GM12878 (cell line): ENCODE measurements around the gene SEMA4A. TPM values are rescaled to one million over a fixed set of nuclear protein-coding genes. Genes with fewer than 3 reads are reported as not detected.

Source experiments
- ATF3 ChIP-seq: IDR thresholded peaks from 2 replicates; pipeline ENCODE4 v1.6.1; 2011; ENCODE audit warnings: low read depth, mild to moderate bottlenecking, low read length, moderate library complexity, borderline replicate concordance; ENCODE audit errors: extremely low read depth
- BCL3 ChIP-seq: IDR thresholded peaks from 2 replicates; pipeline ENCODE4 v1.6.1; 2011; ENCODE audit warnings: borderline replicate concordance, low read depth, mild to moderate bottlenecking, moderate library complexity, low read length; ENCODE audit not compliant: insufficient read depth, poor library complexity, severe bottlenecking
- BHLHE40 ChIP-seq, 2 experiments: fragments of 450-650 bp in 1 of 2; IDR thresholded peaks; 2 replicates each; pipeline ENCODE4 v1.6.1; 2011 to 2017; ENCODE audit warnings: low read depth in 2 of 2, borderline replicate concordance in 1 of 2, improper control_type of control experiment in 1 of 2, low read length in 1 of 2, mild to moderate bottlenecking in 1 of 2
- BMI1 ChIP-seq: fragments of 450-650 bp; IDR thresholded peaks from 2 replicates; pipeline ENCODE4 v1.6.1; 2016; ENCODE audit warnings: mild to moderate bottlenecking, moderate library complexity, borderline replicate concordance
- CEBPB ChIP-seq, 2 experiments: fragments of 150-350 bp in 1 of 2; IDR thresholded peaks; 2 replicates each; pipeline ENCODE4 v1.6.1; 2012 to 2014; ENCODE audit warnings: low read depth in 2 of 2, low read length in 2 of 2, borderline replicate concordance in 1 of 2, inconsistent platforms in 1 of 2
- CTCF ChIP-seq, 3 experiments: IDR thresholded peaks in 2 of 3; conservative IDR thresholded peaks in 1 of 3; 2 replicates each; pipeline ENCODE4 v1.5.1; 2011; ENCODE audit warnings: low read depth in 3 of 3, low read length in 3 of 3, mild to moderate bottlenecking in 3 of 3, control low read depth in 2 of 3, moderate library complexity in 2 of 3, inconsistent platforms in 1 of 3, mixed read lengths in 1 of 3; ENCODE audit not compliant: control insufficient read depth in 2 of 3, insufficient read depth in 1 of 3; ENCODE audit errors: extremely low read depth in 1 of 3
- DPF2 ChIP-seq: fragments of 450-650 bp; IDR thresholded peaks from 2 replicates; pipeline ENCODE4 v1.6.1; 2017; ENCODE audit warnings: mild to moderate bottlenecking
- EGR1 ChIP-seq, 2 experiments: IDR thresholded peaks; 1 replicate in 1 of 2; 2 replicates in 1 of 2; pipeline ENCODE4 v1.6.1; 2011 to 2012; ENCODE audit warnings: low read depth in 2 of 2, low read length in 2 of 2, borderline replicate concordance in 1 of 2, mild to moderate bottlenecking in 1 of 2, moderate library complexity in 1 of 2
- ETV6 ChIP-seq, 2 experiments: fragments of 450-650 bp in 1 of 2; IDR thresholded peaks in 1 of 2; conservative IDR thresholded peaks in 1 of 2; 2 replicates each; pipeline ENCODE4 v1.6.1; 2014; ENCODE audit warnings: antibody characterized with exemption in 1 of 2, borderline replicate concordance in 1 of 2, low read depth in 1 of 2, mild to moderate bottlenecking in 1 of 2, moderate library complexity in 1 of 2
- EZH2 ChIP-seq: IDR thresholded peaks from 2 replicates; pipeline ENCODE4 v1.6.1; 2012; ENCODE audit warnings: low read depth, mild to moderate bottlenecking, control low read depth, inconsistent platforms, low read length, borderline replicate concordance; ENCODE audit not compliant: control insufficient read depth
- HDAC6 ChIP-seq: fragments of 200-600 bp; sonication (generic); IDR thresholded peaks from one replicate; pipeline ENCODE4 v1.8.0; 2017; ENCODE audit warnings: antibody characterized with exemption; ENCODE audit not compliant: unreplicated experiment
- JUND ChIP-seq: IDR thresholded peaks from 2 replicates; pipeline ENCODE4 v1.6.1; 2012; ENCODE audit warnings: low read depth, mild to moderate bottlenecking, low read length, improper control_type of control experiment, moderate library complexity
- MTA2 ChIP-seq: fragments of 450-650 bp; IDR thresholded peaks from 2 replicates; pipeline ENCODE4 v1.6.1; 2016; ENCODE audit warnings: low read depth, mild to moderate bottlenecking, moderate library complexity
- MYB ChIP-seq: fragments of 150-350 bp; IDR thresholded peaks from 2 replicates; pipeline ENCODE4 v1.6.1; 2014; ENCODE audit warnings: mild to moderate bottlenecking, low read depth, low read length, borderline replicate concordance
- NFYA ChIP-seq: IDR thresholded peaks from 2 replicates; pipeline ENCODE4 v1.6.1; 2011; ENCODE audit warnings: low read depth, mild to moderate bottlenecking, low read length, improper control_type of control experiment, borderline replicate concordance
- POLR2A ChIP-seq: IDR thresholded peaks from 2 replicates; pipeline ENCODE4 v1.6.1; 2011; ENCODE audit warnings: low read depth, mild to moderate bottlenecking, low read length
- POLR2AphosphoS2 ChIP-seq: IDR thresholded peaks from 2 replicates; pipeline ENCODE4 v1.6.1; 2011; ENCODE audit warnings: low read depth, mild to moderate bottlenecking, low read length, improper control_type of control experiment, moderate library complexity
- SMARCA5 ChIP-seq: fragments of 450-650 bp; IDR thresholded peaks from 2 replicates; pipeline ENCODE4 v1.6.1; 2017; ENCODE audit warnings: mild to moderate bottlenecking
- SMC3 ChIP-seq: IDR thresholded peaks from 2 replicates; pipeline ENCODE4 v1.6.1; 2011; ENCODE audit warnings: low read length, improper control_type of control experiment, borderline replicate concordance
- TCF12 ChIP-seq: IDR thresholded peaks from 2 replicates; pipeline ENCODE4 v1.6.1; 2011; ENCODE audit warnings: low read depth, mild to moderate bottlenecking, low read length
- TCF3 ChIP-seq: IDR thresholded peaks from 2 replicates; pipeline ENCODE4 v1.6.1; 2012; ENCODE audit warnings: low read depth, mild to moderate bottlenecking, low read length, borderline replicate concordance; ENCODE audit not compliant: insufficient read depth
- USF1 ChIP-seq: IDR thresholded peaks from 2 replicates; pipeline ENCODE4 v1.6.1; 2011; ENCODE audit warnings: borderline replicate concordance, low read depth, mild to moderate bottlenecking, moderate library complexity, mixed read lengths, low read length; ENCODE audit not compliant: insufficient read depth; ENCODE audit errors: extremely low read length
- WRNIP1 ChIP-seq: IDR thresholded peaks from 2 replicates; pipeline ENCODE4 v1.6.1; 2011; ENCODE audit warnings: low read depth, low read length, improper control_type of control experiment, borderline replicate concordance
- ZNF24 ChIP-seq: fragments of 450-650 bp; IDR thresholded peaks from 2 replicates; pipeline ENCODE4 v1.6.1; 2017; ENCODE audit warnings: antibody characterized with exemption, mild to moderate bottlenecking
- ZNF384 ChIP-seq: IDR thresholded peaks from 2 replicates; pipeline ENCODE4 v1.6.1; 2012; ENCODE audit warnings: low read depth, mild to moderate bottlenecking, low read length, improper control_type of control experiment, borderline replicate concordance
- polyA plus RNA-seq, 11 experiments: library from polyadenylated mRNA; depleted of rRNA in 4 of 11; unstranded in 6 of 11; stranded (reverse) in 5 of 11; fragments of >200 nt; fragmentation: Nextera tagmentation in 4 of 11; fragmentation: Illumina TruSeq in 1 of 11; extraction: Ambion mirVana in 4 of 11; extraction: Trizol in 1 of 11; gene quantifications; 1 replicate in 1 of 11; 2 replicates in 10 of 11; pipeline versions ENCODE4 v1.2.1 to v1.2.3, GENCODE V29; 2011 to 2016; ENCODE audit warnings: inconsistent platforms in 2 of 11, missing spikeins in 2 of 11, low read depth in 1 of 11
- total RNA-seq, 4 experiments: library from RNA; depleted of rRNA in 3 of 4; stranded (reverse); fragments of >200 nt in 3 of 4; fragmentation: Illumina TruSeq in 1 of 4; extraction: Trizol in 1 of 4; gene quantifications; 2 replicates each; pipeline versions ENCODE4 v1.2.1 to v1.2.3, GENCODE V29; 2013 to 2021

Gene SEMA4A
- total and polyA plus RNA-seq, 10 of the 15 experiments (the other 5 are each of a cell fraction or from before 2014, with no cell fraction given), result 2.6 to 64.2 (median 32.8) TPM

- TF ChIP-seq USF1, result no peak
- 0 out of 2 replicates have a peak, but pooled peaks have one; percentile 56 for TF ChIP-seq MYB
- TF ChIP-seq TCF12, result peak; percentile 98
- TF ChIP-seq DPF2, result peak; percentile 80
- no peak for TF ChIP-seq EGR1 (IDR thresholded peaks at IDR 0.05; ENCODE audit: borderline replicate concordance in 1 of 2, low read depth in 2 of 2, low read length in 2 of 2)
- no peak for TF ChIP-seq WRNIP1
- no peak for TF ChIP-seq HDAC6
- TF ChIP-seq TCF3, result peak; percentile 95; the same call in 1 of the 2 replicates
- no peak for TF ChIP-seq NFYA
- peak; percentile 4; the same call in 1 of the 2 replicates for TF ChIP-seq SMC3
- peak in 1 of 2 experiments; percentile 59; a peak in 1 of 4 replicates for TF ChIP-seq ETV6 (conservative IDR thresholded peaks at IDR 0.05 in 1 of 2, IDR thresholded peaks at IDR 0.05 in 1 of 2; ENCODE audit: borderline replicate concordance in 1 of 2, low read depth in 1 of 2)
- TF ChIP-seq BHLHE40 (IDR thresholded peaks at IDR 0.05; ENCODE audit: borderline replicate concordance in 1 of 2, low read depth in 2 of 2, low read length in 1 of 2), result peak; percentile 92 to 94
- TF ChIP-seq SMARCA5, result 0 out of 2 replicates have a peak, but pooled peaks have one; percentile 9
- TF ChIP-seq POLR2A, result no peak; the same call in 1 of the 2 replicates
- TF ChIP-seq POLR2AphosphoS2, result no peak
- TF ChIP-seq EZH2, result no peak
- TF ChIP-seq CEBPB (IDR thresholded peaks at IDR 0.05; ENCODE audit: borderline replicate concordance in 1 of 2, low read depth in 2 of 2, low read length in 2 of 2), result 0 out of 4 replicates have a peak, but pooled peaks of 1 of the 2 experiments have one; percentile 52
- TF ChIP-seq ATF3, result no peak
- TF ChIP-seq CTCF (IDR thresholded peaks at IDR 0.05 in 2 of 3, conservative IDR thresholded peaks at IDR 0.05 in 1 of 3; ENCODE audit: control insufficient read depth in 2 of 3, extremely low read depth in 1 of 3, insufficient read depth in 1 of 3, low read depth in 3 of 3, low read length in 3 of 3), result no peak
- no peak for TF ChIP-seq BCL3
- TF ChIP-seq JUND, result peak; percentile 66; the same call in 1 of the 2 replicates
- TF ChIP-seq BMI1, result peak; percentile 50; the same call in 1 of the 2 replicates
- peak; percentile 55; the same call in 1 of the 2 replicates for TF ChIP-seq ZNF24
- peak; percentile 91 for TF ChIP-seq MTA2
- TF ChIP-seq ZNF384, result no peak
These were observed 72.7 kb downstream of the SEMA4A start (continued) for GRCh38 chr1:156226116-156226538.
